ENCODE measurements around the gene ADSL.

The ADSL gene

GRCh38 chr22:40322818-40323447 is 23.4 kb upstream of the ADSL start:
- H3K36me3 Mint-ChIP-seq: peaks cover 35% of the 10 kb centered on the region

GRCh38 chr22:40323681-40324171 is 22.6 kb upstream of the ADSL start:
- H3K27ac Mint-ChIP-seq: no peak overlapping the region
- ATAC-seq: no peak
- no peaks in the 10 kb centered on the region for H3K27me3 Mint-ChIP-seq
- H3K4me3 Mint-ChIP-seq: no peak overlapping the region
- peaks cover 36% of the 10 kb centered on the region for H3K36me3 Mint-ChIP-seq
- peaks cover 13% of the 10 kb centered on the region for H3K4me1 Mint-ChIP-seq
- no peaks in the 10 kb centered on the region for H3K9me3 Mint-ChIP-seq

More at GRCh38 chr22:40322818-40323447, 23.4 kb upstream of the ADSL start:
- Mint-ChIP-seq H3K27me3 (no peaks in the 10 kb centered on the region), H3K4me1 (peaks cover 13% of the 10 kb centered on the region), H3K27ac (no peak overlapping the region), H3K4me3 (no peak overlapping the region), H3K9me3 (no peaks in the 10 kb centered on the region)
- no peak for ATAC-seq

- no peak overlapping the region for H3K4me3 Mint-ChIP-seq
- H3K27ac Mint-ChIP-seq: peak overlapping the region; percentile 2
- H3K9me3 Mint-ChIP-seq: no peaks in the 10 kb centered on the region
- peaks cover 36% of the 10 kb centered on the region for H3K36me3 Mint-ChIP-seq
- no peaks in the 10 kb centered on the region for H3K27me3 Mint-ChIP-seq
- H3K4me1 Mint-ChIP-seq: peaks cover 13% of the 10 kb centered on the region
- no peak for ATAC-seq
These were observed 21.6 kb upstream of the ADSL start for GRCh38 chr22:40324468-40325305.

DNA sequence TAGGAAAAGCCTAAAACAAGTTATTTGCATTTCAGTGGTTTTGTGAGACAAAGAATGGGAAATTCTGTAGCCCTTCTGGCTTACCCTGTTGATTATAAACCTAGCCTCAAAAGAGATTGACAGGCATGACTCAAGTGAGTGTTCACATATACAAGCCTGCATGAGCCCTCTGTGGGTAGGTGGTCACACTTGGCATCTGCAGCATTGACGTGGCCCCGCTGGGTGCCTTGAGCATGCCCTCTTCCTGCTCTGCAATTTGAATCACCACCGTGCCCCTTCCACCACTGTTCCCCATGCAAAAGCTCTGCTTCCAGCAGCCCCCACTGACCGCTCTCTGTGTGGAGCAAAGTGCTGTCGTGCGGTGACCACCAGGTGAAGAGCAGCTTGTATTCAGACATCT is 21.0 kb upstream of the ADSL start:
- ATAC-seq: peak; percentile 60
- no peaks in the 10 kb centered on the region for H3K27me3 Mint-ChIP-seq
- H3K4me1 Mint-ChIP-seq: peaks cover 13% of the 10 kb centered on the region
- H3K4me3 Mint-ChIP-seq: no peak overlapping the region
- H3K27ac Mint-ChIP-seq: peak overlapping the region; percentile 2
- H3K36me3 Mint-ChIP-seq: peaks cover 40% of the 10 kb centered on the region
- no peaks in the 10 kb centered on the region for H3K9me3 Mint-ChIP-seq

DNA sequence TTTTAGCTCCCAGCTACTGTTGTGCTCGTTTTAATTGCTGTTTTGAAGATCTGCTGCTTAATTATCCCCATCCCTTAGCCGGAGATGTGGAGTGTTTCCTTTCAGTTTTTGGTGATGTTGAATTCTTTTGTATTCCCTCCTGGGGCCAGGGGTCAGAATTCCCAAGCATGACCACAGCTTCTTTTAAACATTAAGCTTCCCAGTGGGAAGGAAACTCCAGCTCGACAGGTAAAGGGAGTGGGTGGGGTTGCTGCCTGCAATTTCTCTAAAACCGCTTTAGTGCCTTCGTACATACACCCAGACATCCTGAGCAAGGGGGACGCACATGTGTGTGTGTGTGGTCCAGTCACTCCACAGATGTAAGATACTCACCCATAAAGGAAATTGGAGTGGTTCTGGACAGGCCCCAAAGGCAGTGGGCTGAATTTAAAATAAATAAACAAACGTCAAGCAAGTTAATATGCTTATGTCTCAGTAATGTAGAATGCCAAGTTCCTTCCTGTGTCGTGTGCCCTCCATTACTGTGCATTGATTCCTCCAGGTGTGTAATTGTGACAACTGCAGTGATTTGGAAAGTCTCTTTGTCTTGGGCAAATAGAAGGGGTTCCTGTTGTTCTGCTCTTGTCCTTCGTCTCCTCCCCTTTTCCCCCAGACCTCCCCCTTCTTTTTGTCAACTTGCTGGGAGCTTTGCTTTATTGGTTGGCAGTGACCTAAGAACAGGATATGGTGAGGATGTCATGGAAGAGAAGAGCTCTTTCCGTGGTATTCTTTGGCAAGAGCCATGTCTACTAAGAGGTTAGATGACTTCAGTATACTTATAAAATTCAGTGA is 19.2 kb upstream of the ADSL start:
- no peaks in the 10 kb centered on the region for H3K9me3 Mint-ChIP-seq
- peaks cover 19% of the 10 kb centered on the region for H3K4me1 Mint-ChIP-seq
- H3K27me3 Mint-ChIP-seq: no peaks in the 10 kb centered on the region
- H3K36me3 Mint-ChIP-seq: peaks cover 31% of the 10 kb centered on the region
- H3K4me3 Mint-ChIP-seq: no peak overlapping the region
- peak overlapping the region; percentile 23 for H3K27ac Mint-ChIP-seq
- ATAC-seq: no peak

DNA sequence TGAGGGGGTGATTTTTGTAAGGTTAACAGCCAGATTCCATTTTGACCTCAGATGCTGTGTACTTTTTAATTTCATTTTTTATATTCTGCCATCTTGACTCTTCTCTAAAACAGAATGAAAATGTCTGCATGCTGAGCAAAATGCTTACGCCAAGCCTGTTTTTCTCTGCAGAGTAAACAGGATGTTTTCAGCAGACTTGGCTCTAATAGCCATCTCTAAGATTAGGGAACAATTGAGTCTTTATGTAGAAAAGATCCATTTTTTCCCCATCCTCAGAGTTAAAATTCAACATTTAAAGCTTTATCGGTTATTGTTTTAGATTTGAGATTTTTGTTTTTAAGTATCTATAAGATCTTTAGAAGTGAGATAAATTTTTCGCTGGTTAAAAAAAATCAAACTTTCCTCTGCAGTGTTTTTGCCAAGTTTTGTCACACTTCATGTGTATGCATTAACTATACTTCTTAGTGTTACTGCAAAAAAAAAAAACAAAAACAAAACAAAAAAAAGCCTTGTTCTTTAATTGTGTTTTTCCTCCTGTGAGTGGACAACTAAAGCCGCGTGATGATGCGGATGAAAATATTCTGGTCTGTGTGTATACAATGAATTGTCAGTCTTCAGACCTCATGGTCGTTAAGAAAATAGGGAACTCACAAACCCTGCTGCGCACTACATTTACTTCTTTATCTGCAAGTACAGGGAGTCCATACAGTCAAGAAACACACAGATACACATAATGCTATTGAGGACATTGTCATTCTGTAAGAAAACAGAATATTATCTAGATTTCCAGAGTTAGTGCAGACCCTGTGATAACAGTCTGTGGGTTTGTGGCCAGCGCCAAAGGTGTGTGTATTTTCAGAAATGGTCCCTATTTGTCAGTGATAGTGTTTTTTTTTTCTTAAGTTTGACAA is 17.5 kb upstream of the ADSL start:
- peak overlapping the region; percentile 23 for H3K27ac Mint-ChIP-seq
- no peaks in the 10 kb centered on the region for H3K27me3 Mint-ChIP-seq
- peaks cover 28% of the 10 kb centered on the region for H3K4me1 Mint-ChIP-seq
- no peak for ATAC-seq
- H3K4me3 Mint-ChIP-seq: no peak overlapping the region
- H3K9me3 Mint-ChIP-seq: no peaks in the 10 kb centered on the region
- H3K36me3 Mint-ChIP-seq: peaks cover 20% of the 10 kb centered on the region

DNA sequence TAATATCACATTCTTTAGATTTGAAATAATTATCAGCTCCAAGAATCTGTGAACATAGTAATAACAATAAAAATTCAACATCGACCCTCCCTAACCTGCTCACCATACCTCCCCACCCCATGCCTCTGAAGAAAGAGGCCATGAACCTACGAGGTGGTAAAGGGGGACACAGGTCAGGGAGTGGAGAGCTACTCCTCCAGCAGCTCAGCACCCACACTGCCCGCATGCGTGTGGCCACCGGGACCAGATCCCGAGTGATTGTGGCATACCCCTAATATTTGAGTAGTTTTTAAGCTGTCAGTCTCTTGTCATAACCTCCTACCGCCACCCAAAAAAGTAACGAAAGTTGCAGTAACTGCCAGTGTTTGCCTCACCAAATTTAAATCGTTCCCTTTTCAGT is 16.8 kb upstream of the ADSL start:
- ATAC-seq: no peak

DNA sequence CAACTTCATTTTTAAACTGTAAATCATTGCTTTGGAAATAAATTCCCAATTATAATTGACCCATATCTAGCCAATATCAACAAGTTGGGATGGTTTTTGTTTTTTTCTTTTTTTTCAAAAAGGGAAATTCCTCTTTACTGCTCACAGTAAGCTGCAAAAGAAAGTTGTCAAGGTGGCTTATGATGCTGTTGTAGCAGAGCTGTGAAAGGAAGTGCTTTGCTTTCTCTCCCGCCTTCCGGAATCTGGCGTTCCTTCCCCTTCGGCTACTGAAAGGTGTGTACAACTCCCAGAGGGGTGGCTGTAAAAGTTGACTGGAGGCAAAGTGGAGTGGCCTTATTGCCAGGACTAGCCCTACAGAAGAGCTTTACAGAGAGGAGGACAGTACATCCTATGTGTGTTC is 16.2 kb upstream of the ADSL start:
- H3K27ac Mint-ChIP-seq: peak overlapping the region; percentile 57

More for the DNA sequence above, 16.8 kb upstream of the ADSL start:
- peaks cover 20% of the 10 kb centered on the region for H3K36me3 Mint-ChIP-seq
- H3K27ac Mint-ChIP-seq: no peak overlapping the region
- peaks cover 34% of the 10 kb centered on the region for H3K4me1 Mint-ChIP-seq
- no peaks in the 10 kb centered on the region for H3K27me3 Mint-ChIP-seq
- no peak overlapping the region for H3K4me3 Mint-ChIP-seq
- H3K9me3 Mint-ChIP-seq: no peaks in the 10 kb centered on the region

GRCh38 chr22:40330615-40331014 is 15.7 kb upstream of the ADSL start:
- Mint-ChIP-seq H3K36me3 (peaks cover 20% of the 10 kb centered on the region), H3K4me3 (no peak overlapping the region), H3K27ac (peak overlapping the region; percentile 57)

More for the DNA sequence above, 16.2 kb upstream of the ADSL start:
- H3K4me1 Mint-ChIP-seq: peaks cover 34% of the 10 kb centered on the region
- no peak overlapping the region for H3K4me3 Mint-ChIP-seq
- no peaks in the 10 kb centered on the region for H3K27me3 Mint-ChIP-seq
- no peaks in the 10 kb centered on the region for H3K9me3 Mint-ChIP-seq
- peaks cover 20% of the 10 kb centered on the region for H3K36me3 Mint-ChIP-seq
- ATAC-seq: no peak

GRCh38 chr22:40331706-40332105 is 14.6 kb upstream of the ADSL start:
- Mint-ChIP-seq H3K27ac (peak overlapping the region; percentile 74), H3K36me3 (peaks cover 20% of the 10 kb centered on the region), H3K4me3 (no peak overlapping the region), H3K27me3 (no peaks in the 10 kb centered on the region), H3K9me3 (no peaks in the 10 kb centered on the region), H3K4me1 (peaks cover 42% of the 10 kb centered on the region)
- ATAC-seq: no peak

More at GRCh38 chr22:40330615-40331014, 15.7 kb upstream of the ADSL start:
- Mint-ChIP-seq H3K4me1 (peaks cover 34% of the 10 kb centered on the region), H3K27me3 (no peaks in the 10 kb centered on the region), H3K9me3 (no peaks in the 10 kb centered on the region)
- no peak for ATAC-seq

GRCh38 chr22:40332319-40332781 is 13.9 kb upstream of the ADSL start:
- peaks cover 42% of the 10 kb centered on the region for H3K4me1 Mint-ChIP-seq
- H3K27ac Mint-ChIP-seq: peak overlapping the region; percentile 74
- H3K9me3 Mint-ChIP-seq: no peaks in the 10 kb centered on the region
- no peaks in the 10 kb centered on the region for H3K27me3 Mint-ChIP-seq
- ATAC-seq: no peak
- no peak overlapping the region for H3K4me3 Mint-ChIP-seq
- H3K36me3 Mint-ChIP-seq: peaks cover 18% of the 10 kb centered on the region

DNA sequence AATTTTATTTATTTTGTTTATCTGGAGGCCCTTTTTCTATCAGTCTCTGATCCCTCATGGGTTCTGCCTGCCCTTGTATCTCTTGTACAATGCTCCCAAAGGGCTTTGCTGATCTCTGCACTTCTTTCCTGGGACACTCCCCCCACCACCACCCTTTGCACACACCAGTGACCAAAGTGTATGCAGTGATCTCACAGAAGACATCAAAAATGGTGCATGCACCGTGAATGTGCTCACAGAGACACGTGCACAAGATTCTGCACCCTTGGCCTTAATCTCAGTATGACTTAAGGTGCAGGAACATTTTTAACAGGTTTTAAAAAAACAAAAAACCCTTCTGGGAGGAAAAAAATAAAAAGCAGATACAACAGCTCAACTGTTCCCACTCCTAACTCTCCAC is 12.2 kb upstream of the ADSL start:
- no peaks in the 10 kb centered on the region for H3K9me3 Mint-ChIP-seq
- no peaks in the 10 kb centered on the region for H3K27me3 Mint-ChIP-seq
- H3K36me3 Mint-ChIP-seq: peaks cover 15% of the 10 kb centered on the region
- H3K4me3 Mint-ChIP-seq: no peak overlapping the region
- peak overlapping the region; percentile 74 for H3K27ac Mint-ChIP-seq
- peaks cover 49% of the 10 kb centered on the region for H3K4me1 Mint-ChIP-seq
- no peak for ATAC-seq

DNA sequence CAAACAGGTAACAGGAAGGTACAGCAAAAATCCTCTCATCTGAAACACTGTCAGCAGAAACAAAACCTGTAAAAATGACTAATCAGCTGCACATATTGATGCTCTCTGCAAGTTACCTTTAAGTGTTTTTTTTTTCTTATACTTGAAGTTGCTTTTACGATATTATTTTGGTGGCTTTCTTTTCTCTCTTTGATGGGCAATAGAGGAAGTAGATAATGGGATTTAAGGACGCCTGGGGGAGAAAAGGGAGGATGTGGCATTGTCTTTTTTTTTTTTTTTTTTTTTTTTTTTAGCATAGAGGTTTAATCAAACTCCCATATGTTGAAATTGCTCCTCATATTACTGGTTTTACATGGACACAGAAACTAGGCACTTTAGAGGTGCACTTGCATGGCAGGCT is 11.4 kb upstream of the ADSL start:
- Mint-ChIP-seq H3K27me3 (no peaks in the 10 kb centered on the region), H3K4me3 (peak overlapping the region; percentile 57), H3K36me3 (peaks cover 15% of the 10 kb centered on the region), H3K9me3 (no peaks in the 10 kb centered on the region), H3K4me1 (peaks cover 49% of the 10 kb centered on the region), H3K27ac (peak overlapping the region; percentile 74)
- ATAC-seq: no peak

- H3K27ac Mint-ChIP-seq: peak overlapping the region; percentile 74
- H3K4me1 Mint-ChIP-seq: peaks cover 49% of the 10 kb centered on the region
- no peak overlapping the region for H3K4me3 Mint-ChIP-seq
- H3K36me3 Mint-ChIP-seq: peaks cover 10% of the 10 kb centered on the region
- H3K27me3 Mint-ChIP-seq: no peaks in the 10 kb centered on the region
- no peak for ATAC-seq
- no peaks in the 10 kb centered on the region for H3K9me3 Mint-ChIP-seq
These were observed 10.9 kb upstream of the ADSL start for GRCh38 chr22:40335358-40335757.
